K562 (cell line): ENCODE data around the gene ARL2. TPM values are rescaled to one million over a fixed set of nuclear protein-coding genes. Genes with fewer than 3 reads are reported as not detected.

Experiments
- BCL6 ChIP-seq: fragments of 250-450 bp; sonication (Bioruptor Pico); IDR thresholded peaks from 2 replicates; pipeline ENCODE4 v1.4.0; 2020
- E2F3 ChIP-seq: fragments of 250-450 bp; sonication (Bioruptor Pico); IDR thresholded peaks from 2 replicates; pipeline ENCODE4 v1.4.0; 2020; ENCODE audit warnings: mild to moderate bottlenecking
- JUNB ChIP-seq: fragments of 450-650 bp; formaldehyde crosslinking; conservative IDR thresholded peaks from 2 replicates; pipeline ENCODE4 v1.4.0; 2020; ENCODE audit warnings: mild to moderate bottlenecking
- SETDB1 ChIP-seq: IDR thresholded peaks from one replicate; pipeline ENCODE4 v1.6.1; 2012; ENCODE audit warnings: low read length, control low read depth, inconsistent platforms
- STAT5A ChIP-seq: IDR thresholded peaks from 2 replicates; pipeline ENCODE4 v1.6.1; 2012; ENCODE audit warnings: low read length, inconsistent platforms, borderline replicate concordance
- XRCC3 ChIP-seq: fragments of 450-650 bp; IDR thresholded peaks from 2 replicates; pipeline ENCODE4 v1.6.1; 2017; ENCODE audit warnings: mild to moderate bottlenecking, moderate library complexity
- ZBTB5 ChIP-seq: fragments of 450-650 bp; IDR thresholded peaks from 2 replicates; pipeline ENCODE4 v1.6.1; 2017; ENCODE audit warnings: antibody characterized with exemption
- ZNF384 ChIP-seq: IDR thresholded peaks from 2 replicates; pipeline ENCODE4 v1.6.1; 2012; ENCODE audit warnings: low read depth, low read length, improper control_type of control experiment
- ZNF518B ChIP-seq: fragments of 250-450 bp; sonication (Bioruptor Pico); IDR thresholded peaks from 2 replicates; pipeline ENCODE4 v1.5.0; 2021; ENCODE audit warnings: mild to moderate bottlenecking, moderate library complexity
- ZNF655 ChIP-seq: fragments of 250-450 bp; sonication (Bioruptor Pico); IDR thresholded peaks from 2 replicates; pipeline ENCODE4 v1.5.0; 2021
- polyA plus RNA-seq, 8 experiments: library from polyadenylated mRNA; depleted of rRNA in 4 of 8; stranded (reverse) in 5 of 8; unstranded in 3 of 8; fragments of >200 nt; fragmentation: Nextera tagmentation in 2 of 8; fragmentation: Illumina TruSeq in 1 of 8; extraction: Ambion mirVana in 2 of 8; extraction: Trizol in 1 of 8; gene quantifications; 2 replicates each; pipeline versions ENCODE4 v1.2.1 to v1.2.3, GENCODE V29; 2011 to 2014; ENCODE audit warnings: inconsistent platforms in 1 of 8, missing spikeins in 1 of 8
- total RNA-seq, 7 experiments: library from RNA; depleted of rRNA in 6 of 7; stranded (reverse); fragments of >200 nt in 6 of 7; fragmentation: Illumina TruSeq in 2 of 7; extraction: Trizol in 2 of 7; gene quantifications; 2 replicates each; pipeline versions ENCODE4 v1.2.1 to v1.2.3, GENCODE V29; 2011 to 2021; ENCODE audit warnings: low replicate concordance in 1 of 7

The ARL2 gene
- total and polyA plus RNA-seq, 9 of the 15 experiments (the other 6 are each of a cell fraction or from before 2014, with no cell fraction given), result 5.7 to 154 (median 92.2) TPM

DNA sequence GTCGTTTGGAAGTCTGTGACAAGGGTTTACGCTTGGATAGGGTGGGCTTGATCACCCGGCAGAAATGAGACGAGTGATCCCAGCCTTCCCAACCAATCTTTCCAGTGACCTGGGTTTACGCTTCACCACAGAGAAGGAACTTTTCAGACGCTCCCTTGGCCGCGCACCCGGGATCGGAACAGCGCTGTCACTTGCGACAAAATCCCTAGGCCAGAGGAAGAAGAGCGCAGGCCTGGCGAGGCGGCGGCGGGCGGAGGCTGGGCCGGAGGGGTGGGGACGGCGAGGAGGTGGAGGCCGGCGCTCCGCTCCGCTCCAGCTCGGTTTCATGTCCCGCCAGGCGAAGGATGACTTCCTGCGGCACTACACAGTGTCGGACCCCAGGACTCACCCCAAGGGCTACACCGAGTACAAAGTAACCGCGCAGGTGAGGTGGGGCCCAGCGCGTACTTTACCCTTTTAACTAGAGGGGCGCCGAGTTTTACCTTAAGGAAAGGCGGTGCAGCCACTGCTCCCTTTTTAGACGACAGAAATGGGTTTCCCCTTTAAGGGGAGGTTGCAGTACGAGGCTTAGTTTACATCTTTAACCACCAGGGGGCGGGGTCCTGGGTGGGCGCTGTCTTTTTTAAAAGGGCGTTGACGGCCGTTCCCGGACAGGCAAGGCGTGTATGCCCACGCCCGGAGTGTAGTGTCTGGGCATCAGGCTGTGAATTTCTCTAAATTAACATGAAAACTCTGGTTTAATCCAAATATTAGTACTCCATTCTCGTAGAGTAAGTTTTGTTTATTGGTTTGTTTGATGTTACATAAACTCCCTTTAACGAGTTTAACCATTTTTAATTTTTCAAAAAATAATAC, 13.5 kb downstream of the ARL2 start, which contains the start of gene SNX15 (continued):
- TF ChIP-seq ZNF518B (CRISPR knock-in tag) (no peak), BCL6 (CRISPR knock-in tag) (no peak), XRCC3 (no peak), ZNF384 (peak; percentile 50; the same call in 1 of the 2 replicates), ZBTB5 (no peak), SETDB1 (no peak), STAT5A (peak; percentile 6; the same call in 1 of the 2 replicates), E2F3 (CRISPR knock-in tag) (0 out of 2 replicates have a peak, but pooled peaks have one; percentile 51), JUNB (CRISPR knock-in tag) (no peak), ZNF655 (CRISPR knock-in tag) (no peak)
